GM19328 (cell line): Measurements from ENCODE around the gene CLDN9.
A peak's percentile ranks its signal among the peaks of the same experiment; 100 is the strongest.

Experiments used
- ATAC-seq: cut with Tn5 transposase; IDR thresholded peaks from one replicate; pipeline ENCODE4 v1.9.1; 2021; ENCODE audit warnings: mild to moderate bottlenecking, moderate library complexity; ENCODE audit not compliant: unreplicated experiment

The CLDN9 gene

DNA sequence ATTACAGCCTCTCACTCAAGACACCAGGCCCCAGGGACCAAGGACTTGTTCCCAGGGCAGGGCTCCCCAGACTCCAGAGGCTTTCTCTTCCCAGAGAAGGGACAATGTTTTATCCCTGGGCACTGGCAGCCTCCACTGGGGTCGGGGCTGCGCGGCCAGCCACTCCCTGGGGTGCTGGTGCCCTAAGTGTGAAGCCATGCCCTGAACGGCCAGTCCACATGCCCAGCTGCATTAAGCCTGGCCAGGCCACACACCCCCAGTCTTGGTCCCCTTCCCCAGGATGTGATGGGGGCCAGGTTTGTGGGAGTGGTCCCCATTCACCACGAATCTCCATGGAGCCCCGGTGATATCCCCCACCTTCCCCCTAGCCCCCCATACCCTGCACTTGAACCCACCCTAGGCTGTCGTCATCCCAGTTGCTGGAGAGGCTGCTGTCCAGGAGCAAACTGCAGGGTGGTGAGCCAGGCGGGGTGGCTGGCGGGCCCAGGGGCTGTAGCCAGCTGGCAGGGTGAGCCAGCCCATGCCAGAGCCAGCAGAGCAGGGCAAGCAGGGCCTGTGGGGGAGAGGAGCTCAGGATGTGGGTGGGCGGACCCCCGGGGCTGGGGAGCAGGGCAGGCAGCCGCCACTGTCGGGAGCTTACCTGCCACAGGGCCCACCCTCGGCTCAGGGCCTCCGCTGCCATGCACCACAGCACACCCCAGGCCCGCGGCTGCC is 39.0 kb upstream of the CLDN9 start:
- no peak for ATAC-seq

DNA sequence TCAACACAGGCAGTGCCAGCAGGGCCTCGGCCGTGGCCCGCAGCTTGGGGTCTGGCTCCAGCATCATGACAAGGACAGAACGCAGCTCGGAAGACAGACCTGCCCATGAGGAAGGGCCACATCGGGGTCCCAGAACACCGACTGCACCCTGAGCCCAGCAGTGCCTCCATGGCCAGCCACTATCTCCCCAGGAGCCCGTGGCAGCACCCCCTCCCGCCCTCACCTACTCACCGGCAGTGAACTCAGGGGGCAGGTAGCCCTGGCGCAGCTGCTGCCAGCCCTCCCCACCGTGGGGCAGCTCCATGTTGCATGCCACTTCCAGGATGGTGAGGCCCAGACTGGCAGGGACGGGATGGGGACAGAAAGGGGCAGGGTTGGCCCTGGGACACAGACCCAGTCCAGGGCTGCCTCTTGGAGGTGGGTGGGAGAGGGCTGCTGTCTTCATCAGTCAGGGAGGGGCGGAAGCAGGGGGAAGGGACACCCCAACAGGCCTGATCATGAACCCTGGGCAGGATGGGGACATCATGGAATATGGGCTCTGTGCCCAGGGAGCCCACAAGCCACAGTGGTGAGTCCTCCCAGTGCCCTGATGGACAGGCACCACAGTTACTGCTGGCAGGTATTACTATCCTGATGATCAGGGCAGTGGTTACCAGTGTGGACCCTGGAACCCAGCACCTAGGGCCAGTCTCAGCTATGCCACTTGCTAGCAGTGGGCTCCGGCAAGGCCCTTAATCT is 38.2 kb upstream of the CLDN9 start:
- ATAC-seq, result no peak

DNA sequence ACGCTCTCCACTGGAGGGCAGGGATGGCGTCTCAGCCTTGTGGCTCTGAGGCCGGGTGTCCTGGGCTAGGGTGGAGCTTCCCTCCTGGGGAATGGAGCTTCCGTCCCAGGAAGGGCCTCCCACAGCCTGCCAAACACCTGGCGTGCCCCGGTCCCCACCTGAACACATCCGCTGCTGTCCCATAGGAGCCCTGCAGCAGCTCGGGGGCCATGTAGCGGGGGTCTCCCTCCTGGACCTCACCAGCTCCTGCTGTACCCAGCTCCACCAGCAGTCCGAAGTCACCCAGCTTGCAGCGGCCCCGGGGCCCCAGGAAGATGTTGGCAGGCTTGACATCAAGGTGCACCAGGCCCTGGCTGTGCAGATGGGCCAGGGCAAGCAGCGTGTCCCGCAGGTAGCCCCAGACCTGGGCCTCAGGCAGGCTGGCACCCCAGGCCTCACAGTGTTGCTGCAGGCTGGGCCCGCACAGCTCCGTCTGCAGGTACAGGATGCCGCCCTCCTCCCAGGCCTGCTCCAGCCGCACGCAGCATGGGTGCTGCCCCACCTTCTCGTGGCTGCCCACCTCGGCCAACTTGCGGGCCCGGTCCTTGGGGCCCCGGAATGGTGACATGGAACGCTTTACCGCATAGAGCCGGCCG is 37.4 kb upstream of the CLDN9 start:
- ATAC-seq, result no peak

DNA sequence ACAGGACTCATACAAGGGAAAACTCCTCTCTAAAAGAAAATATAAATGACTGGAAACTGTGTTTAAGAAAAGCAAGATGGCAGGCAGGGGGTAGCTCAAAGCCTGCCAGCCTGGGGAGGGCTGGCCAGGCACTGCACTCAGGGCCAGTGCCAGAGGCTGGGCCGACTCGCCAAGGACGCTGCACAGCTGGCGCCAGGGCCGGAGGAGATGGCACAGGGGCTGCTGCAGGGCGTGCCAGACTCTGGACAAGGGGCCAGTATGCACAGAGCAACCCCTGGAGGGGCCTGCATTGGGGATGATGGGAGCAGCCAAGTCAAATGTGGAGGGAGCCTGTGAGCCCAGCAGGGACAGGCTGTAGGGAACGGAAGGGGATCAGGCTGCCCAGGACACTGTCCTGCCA is 36.5 kb upstream of the CLDN9 start:
- no peak for ATAC-seq

DNA sequence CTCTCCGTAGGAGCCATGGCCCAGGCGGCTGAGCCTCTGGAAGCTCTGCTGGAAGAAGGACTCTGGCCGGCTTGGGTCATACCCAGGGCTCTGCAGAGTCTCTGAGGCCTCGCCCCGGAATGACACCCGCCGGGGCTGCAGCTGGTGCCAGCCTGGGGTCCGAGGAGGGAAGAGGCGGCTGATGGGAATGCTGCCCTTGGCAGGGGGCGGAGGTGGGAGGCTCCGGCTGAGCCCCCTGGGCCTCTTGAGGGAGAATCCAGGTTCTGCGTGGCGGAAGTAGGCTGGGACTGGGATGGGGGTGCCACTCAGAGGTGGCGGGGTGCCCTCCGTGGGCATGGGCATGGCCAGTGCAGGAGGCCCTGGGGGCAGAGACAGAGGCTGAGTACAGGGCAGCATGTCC is 36.0 kb upstream of the CLDN9 start:
- ATAC-seq, result no peak

DNA sequence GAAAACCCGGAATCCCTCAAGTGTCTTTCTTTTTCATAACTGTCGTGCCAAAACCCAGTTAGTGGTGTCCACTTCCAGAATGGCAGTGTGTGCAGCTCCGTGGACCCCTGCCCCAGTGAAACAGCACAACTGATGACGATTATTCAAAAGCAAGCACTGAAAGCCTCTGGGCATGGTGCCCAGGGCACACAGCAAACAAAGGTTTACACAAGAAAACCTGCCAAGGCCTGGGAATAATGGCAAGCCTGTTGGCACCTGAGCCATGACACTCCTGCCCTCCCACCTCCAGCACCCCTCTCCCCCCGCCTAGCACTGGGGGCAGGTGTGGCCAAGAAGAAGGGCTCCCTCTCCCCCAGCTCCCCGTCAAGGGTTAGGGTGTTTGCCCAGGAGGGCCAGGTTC is 35.3 kb upstream of the CLDN9 start:
- ATAC-seq, result no peak

DNA sequence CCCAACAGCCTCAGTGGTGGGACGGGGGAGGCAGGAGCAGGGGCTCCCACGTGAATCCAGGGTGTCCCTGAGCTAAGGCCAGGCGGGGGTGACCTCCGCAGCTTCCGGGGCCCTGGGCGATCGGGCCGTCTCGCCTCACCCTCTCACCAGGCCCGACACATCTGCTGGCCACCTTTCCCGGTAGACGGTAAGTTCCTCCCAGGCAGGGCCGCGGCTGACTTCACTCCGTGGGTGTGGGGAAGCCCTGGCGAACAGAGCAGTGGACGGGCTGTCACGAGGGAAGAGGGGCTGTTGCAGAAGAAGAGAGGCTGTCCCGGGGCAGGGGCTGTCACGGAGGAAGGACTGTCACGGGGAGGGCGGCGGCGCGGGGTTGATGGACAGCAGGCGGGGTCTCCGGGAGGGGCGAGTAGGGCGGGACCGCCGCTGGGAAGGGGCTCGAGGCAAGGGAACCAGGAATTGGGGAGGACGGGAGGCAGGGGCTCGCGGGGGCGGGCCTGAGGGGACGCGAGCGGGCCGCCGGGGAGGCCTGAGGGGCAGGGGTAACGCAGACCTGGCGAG is 33.0 kb upstream of the CLDN9 start:
- no peak for ATAC-seq

DNA sequence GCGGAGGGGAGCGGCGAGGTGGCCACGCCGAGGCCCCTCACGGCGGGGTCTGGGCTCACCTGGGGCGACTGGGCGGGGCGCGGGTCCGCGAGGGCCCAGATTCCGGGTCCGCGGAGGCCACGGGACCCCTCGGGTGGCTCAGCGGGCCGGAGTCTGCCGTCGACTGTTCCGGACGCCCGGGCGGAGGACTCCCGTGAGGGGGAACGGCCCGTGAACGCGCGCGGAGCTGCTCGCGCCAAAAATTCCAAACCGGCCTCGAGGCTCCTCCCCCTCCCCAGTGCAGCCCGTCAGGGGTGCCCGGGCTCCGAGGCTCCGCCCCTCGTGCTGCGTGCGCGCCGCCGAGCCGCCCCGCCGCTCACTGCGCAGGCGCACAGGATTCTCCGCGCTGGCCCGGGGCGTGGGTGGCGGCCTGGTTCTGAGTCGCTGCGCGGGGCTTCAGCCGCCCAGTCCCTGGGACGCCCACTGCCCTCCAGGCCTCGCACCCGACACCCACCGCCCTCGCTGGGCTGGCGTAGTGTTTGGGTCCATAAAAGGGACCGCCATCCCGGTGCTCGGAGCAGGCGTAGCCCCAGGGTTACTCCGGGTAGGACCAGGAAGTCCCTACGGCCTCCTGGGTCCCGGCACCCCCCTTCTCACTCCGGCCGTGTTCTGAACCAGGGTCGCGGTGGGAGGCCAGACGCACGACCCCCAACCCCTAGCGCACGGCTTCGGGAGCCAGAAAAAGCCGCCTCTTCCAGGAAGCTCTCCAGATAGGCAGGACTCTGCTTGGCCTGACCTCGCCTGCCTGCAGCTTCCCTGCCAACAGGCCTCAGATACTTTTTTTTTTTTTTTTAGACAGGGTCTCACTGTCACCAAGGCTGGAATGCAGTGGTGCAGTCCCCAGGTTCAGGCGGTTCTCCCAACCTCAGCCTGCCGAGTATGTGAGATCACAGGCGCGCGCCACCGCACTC is 32.2 kb upstream of the CLDN9 start, which contains the start of gene PKMYT1:
Gene PKMYT1 (minus strand): TSS at position 220 of the 950 bp plus-strand sequence. CDS start 789 bp downstream, outside the sequence.
- peak; percentile 75 for ATAC-seq

DNA sequence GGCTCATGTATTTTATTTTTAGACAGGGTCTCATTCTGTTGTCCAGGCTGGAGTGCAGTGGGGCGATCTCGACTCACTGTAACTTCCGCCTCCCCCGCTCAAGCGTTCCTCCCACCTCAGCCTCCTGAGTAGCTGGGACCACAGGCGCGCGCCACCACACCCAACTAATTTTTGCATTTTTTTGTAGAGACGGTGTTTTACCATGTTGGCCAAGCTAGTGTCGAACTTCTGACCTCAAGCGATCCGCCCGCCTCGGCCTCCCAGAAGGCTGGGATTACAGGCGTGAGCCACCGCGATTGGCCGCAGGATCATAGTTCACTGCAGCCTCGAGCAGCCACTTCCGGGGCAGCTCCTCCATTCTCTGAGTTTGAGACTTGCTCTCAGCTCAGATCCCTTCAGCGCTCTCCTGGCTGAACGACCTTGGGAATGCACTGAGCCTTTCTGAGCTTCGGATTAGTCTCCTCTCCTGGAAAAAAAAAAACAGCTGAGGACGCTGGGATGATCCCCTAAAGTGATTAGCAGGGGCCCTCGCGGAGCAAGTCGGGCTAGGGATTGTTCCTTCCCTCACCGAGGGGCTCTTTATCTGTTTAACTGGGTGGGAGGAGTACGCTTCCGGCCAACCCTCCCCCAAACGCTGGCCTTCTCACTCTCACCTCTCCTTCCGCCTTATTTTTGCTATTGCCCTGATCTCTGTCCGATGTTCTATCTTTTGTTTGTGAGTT is 31.4 kb upstream of the CLDN9 start:
- no peak for ATAC-seq

DNA sequence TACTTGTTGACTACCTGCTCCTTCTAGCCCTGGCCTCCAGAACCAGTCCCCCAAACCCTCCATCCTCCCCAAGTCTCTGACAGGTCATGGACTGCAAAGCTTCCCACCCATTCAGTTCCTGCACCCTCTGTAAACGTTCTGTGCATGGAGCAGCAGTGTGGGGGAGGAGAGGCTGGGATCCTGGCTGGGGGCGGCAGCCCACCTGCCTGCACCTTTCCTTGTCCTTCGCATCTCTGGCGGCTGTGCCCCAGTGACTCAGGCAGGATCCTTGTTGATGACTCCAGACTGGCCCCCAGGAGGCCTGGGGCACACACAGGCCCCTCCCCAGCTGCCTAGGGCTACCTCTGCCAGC is 30.8 kb upstream of the CLDN9 start:
- ATAC-seq, result no peak

DNA sequence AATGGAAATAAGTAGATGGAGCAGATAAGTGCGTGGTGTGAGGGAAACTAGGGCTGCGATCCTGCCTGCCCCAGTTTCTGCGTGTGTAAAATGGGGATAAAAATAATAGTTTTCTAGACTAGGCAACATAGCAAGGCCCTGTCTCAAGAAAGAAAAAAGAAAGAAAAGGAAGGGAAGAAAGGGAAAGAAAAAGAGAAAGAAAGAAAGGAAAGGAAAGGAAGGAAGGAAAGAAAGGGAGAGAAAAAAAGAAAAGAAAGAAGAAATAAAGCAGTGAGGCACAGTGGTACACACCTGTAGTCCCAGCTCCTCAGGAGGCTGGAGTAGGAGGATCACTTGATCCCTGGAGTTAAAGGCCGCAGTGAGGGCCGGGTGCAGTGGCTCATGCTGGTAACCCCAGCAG is 30.3 kb upstream of the CLDN9 start:
- no peak for ATAC-seq

DNA sequence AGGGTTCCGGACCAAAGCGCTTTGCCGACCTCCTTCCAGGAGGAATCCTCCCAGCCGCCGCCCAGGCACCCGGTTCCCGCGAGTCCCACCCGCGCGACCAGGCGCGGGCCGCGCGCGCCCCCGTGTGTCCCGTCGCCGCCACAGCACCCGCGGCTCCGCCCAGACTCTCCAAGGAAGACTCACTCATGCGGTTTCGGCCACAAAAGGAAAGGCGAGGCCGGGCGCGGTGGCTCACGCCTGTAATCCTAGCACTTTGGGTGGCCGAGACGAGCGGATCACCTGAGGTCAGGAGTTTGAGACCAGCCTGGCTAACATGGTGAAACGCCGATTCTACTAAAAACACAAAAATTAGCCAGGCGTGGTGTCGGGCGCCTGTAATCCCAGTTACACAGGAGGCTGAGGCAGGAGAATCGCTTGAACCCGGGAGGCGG is 29.0 kb upstream of the CLDN9 start:
- ATAC-seq, result no peak

DNA sequence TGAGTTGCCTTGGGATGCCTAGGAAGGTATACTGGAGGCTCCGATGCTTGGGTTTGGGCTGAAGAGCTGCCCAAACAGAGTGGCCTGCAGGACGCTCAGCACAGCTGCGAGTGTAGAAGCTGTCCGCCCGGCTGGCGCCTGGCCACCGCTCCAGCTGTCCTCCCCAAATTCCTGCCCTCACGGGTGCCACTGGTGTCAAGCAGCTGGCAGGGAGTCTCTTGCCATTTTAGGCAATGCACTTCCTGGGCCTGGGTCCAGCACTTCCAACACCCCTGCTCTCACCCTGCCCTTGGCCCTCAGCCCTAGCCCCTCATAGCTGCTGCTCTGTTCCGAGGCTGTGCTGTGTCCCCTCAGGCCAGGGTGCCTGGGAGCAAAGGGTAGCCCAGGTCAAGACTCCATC is 27.3 kb upstream of the CLDN9 start:
- ATAC-seq, result no peak

DNA sequence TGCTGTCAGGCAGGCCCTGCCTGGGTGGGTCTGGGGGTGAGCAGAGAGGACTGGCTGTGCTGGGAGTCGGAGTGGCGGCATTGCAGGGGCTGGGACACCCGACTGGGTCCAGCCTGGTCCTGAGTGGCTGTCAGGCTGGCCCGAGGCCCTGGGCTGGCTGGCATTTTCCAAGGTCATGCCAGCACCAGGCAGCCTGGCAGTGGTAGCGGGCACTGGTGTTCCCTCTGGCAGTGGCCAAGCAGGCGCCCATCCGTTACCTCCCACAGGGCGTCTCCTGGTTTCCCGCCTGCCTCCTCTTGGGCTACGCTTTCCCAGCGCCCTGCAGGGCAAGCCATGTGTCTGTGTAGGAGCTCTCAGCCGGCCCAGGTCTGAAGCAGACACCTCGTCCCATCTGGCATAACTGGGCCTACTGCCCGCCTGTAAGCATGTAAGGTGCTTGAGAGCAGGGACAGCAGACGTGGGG is 26.8 kb upstream of the CLDN9 start:
- no peak for ATAC-seq

DNA sequence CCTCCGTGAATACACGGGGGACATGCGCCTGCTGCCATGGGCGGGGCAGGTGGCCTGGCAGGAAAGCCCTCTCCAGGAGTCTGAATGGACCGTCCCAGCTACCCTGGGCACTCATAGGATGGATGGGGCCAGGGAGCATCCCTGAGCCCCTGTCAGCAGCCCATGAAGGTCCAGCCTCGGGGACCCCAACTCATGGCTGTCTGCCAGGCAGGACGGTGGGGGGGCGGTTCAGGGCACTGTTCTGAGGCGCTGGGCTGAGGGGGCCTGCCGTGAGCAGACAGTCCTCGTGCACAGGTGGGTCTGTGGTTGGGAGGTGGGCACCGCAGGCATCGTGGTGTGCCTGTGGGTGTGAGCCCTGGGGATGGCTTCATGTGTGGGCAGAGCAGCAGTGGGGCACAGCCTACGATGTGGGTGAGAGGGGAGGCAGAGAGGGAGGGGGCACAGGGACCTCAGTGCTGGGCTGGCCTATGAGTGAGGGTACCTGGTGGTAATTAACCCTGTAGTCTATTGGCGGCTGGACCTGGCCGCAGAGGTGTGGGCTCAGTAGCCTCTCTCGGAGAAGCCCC is 26.0 kb upstream of the CLDN9 start:
- ATAC-seq, result no peak

DNA sequence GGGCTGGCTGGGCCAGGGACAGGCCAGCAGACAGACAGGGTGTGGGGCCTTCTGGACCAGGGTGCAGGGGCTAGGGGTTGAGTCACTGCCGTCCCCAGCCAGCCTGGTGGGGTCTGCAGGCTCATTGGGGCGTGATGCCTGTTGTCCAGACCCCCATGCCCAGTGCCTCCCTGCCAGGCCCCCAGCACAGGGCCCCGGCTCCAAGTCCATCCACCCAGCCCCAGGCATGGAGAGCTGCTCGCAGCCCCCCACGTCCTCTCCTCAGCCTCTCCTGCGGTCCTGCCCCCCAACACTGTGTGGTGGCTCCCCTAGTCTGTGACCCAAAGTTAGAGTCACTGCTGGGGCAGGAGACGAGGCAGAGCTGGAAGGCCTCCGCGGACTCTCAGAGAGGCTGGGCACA is 25.4 kb upstream of the CLDN9 start:
- no peak for ATAC-seq

DNA sequence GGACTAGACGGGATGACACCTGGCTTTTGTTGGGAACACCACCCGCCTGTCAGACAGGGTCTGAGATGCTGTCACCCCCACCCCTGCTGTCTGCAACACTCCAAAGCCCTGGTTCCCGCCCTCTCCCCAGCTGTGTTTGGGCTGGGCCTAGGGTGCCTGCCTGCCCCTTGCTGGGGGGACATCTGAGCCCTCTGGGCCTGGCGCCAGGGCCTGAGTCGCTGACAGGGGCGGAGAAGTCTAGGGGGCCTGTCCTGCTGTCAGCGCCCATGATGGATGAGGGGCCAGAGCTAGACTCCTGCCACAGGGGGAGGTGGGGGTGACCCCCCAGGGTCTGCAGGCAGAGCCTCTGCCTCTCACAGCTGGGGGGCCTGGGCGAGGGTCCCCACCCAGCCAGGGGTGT is 24.9 kb upstream of the CLDN9 start:
- ATAC-seq, result no peak

DNA sequence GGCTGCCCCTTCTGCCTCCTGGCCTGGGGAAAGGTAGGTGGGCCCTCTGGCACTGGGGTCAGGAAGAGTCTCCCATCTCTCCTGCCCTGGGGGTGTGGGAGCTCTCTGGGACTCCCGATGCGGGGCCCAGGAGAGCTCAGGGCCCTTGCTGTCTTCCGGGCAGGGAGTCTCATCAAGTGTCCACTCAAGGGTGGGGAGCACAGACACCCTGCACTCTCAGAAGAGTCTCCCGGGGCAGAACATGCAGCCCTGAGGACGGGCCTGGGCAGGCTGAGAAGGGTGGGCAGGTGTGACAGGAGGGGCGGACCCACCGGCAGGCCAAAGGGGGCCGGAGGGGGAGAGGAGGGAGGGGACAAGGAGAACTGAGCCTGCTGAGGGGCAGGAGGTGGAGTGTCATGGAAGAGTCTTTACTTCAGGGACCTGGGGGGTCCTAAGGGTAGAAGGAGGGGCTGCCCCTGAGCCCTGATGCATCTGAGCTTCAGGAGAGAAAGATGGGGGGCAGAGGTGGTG is 24.1 kb upstream of the CLDN9 start:
- ATAC-seq, result no peak

DNA sequence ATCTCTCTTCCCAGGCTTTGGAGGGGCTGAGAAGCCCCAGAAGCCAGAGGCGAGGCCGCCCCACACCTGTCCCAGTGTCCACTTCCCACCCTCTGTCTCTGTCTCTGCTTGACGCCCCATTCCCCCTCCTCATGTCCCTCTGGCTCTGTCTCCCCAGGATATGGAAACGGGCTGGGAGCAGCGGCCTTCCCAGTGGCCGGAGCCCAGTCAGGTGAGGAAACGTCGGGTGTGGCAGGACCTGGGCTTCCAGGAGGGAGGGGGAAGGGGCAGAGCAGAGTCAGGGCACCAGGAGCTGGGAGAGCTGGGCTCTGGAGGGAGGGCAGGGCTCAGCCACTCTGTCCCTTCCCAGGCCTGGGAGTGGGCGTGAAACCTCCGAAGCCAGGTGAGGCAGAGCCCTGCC is 21.8 kb upstream of the CLDN9 start:
- ATAC-seq, result no peak
